Measurements from ENCODE around the gene LHFPL2. TPM values are rescaled to one million over a fixed set of nuclear protein-coding genes. Genes with fewer than 3 reads are reported as not detected.

LHFPL2 gene
- total and polyA plus RNA-seq, 3 donors from 2014 or later = 24.8 to 48.6 (median 42.8) TPM

DNA sequence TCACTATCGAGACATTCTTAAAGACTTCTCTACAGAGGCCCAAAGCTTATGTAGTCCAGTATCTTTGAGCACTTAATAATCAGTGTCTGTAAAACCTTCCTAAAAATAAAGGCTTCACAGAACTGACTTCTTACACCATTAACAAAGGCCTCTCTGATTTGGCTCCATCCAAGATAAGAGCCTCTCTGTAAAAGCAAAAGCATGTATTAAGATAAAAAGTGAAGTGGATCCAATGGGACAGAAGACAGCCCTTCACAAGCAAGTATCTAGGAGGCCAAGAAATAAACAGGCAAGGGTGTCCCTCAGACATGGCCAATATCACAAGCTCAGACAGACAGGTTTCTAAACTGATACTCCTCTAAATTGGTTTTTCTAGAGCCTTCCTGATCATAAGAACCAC is 11.9 kb downstream of the LHFPL2 start:
- H3K4me1 ChIP-seq = peaks cover 73% of the 10 kb centered on the region
- WGBS, 2 donors = 61 to 84% methylated on average over 1 of the region's 1 CpG

DNA sequence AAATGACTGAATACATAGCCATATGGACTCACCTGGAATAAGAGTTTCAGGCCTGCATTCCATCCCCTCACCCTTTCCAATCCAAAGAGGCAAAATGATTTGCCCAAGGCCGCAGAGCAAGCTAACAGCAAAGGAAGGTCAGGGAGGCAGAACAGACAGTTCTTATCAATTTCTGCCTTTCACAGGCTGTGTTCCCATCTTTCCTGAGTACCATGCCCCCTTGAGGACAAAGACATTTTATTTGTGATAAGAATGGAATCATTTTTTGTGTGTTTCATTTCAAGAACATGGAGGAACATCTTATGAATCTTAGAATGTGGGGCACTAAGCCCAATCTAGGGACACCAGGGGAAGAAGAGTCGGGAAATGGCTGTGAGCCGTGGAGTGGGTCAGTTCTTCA is 13.9 kb downstream of the LHFPL2 start:
- H3K9me3 ChIP-seq = no peaks in the 10 kb centered on the region
- no peak for DNase-seq
- intact Hi-C loops (cut with DNase I; ENCODE audit: low total_unique reads) = loop anchor here (10.0 kb wide), 1 partner anchor 90 kb away; no protein-coding TSS in a partner anchor
- TF ChIP-seq POLR2A (IDR thresholded peaks at IDR 0.05) = no peak
- TF ChIP-seq, protein P1, sequence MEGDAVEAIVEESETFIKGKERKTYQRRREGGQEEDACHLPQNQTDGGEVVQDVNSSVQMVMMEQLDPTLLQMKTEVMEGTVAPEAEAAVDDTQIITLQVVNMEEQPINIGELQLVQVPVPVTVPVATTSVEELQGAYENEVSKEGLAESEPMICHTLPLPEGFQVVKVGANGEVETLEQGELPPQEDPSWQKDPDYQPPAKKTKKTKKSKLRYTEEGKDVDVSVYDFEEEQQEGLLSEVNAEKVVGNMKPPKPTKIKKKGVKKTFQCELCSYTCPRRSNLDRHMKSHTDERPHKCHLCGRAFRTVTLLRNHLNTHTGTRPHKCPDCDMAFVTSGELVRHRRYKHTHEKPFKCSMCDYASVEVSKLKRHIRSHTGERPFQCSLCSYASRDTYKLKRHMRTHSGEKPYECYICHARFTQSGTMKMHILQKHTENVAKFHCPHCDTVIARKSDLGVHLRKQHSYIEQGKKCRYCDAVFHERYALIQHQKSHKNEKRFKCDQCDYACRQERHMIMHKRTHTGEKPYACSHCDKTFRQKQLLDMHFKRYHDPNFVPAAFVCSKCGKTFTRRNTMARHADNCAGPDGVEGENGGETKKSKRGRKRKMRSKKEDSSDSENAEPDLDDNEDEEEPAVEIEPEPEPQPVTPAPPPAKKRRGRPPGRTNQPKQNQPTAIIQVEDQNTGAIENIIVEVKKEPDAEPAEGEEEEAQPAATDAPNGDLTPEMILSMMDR (IDR thresholded peaks at IDR 0.05) = no peak
- WGBS, 2 donors = 38% methylated on average over 3 of the region's 3 CpGs
- H3K36me3 ChIP-seq (ENCODE audit: low read depth, missing control alignments) = no peaks in the 10 kb centered on the region
- H3K4me3 ChIP-seq = no peak overlapping the region
- H3K27ac ChIP-seq = peak overlapping the region; percentile 32 to 55
- H3K27me3 ChIP-seq = no peaks in the 10 kb centered on the region
- H3K4me1 ChIP-seq = peaks cover 59% of the 10 kb centered on the region

More for the DNA sequence above, 11.9 kb downstream of the LHFPL2 start:
- intact Hi-C loops (cut with DNase I; ENCODE audit: low total_unique reads) = loop anchor here (10.0 kb wide), 1 partner anchor 92 kb away; no protein-coding TSS in a partner anchor
- H3K36me3 ChIP-seq (ENCODE audit: low read depth, missing control alignments) = no peaks in the 10 kb centered on the region
- no peak overlapping the region for H3K4me3 ChIP-seq
- H3K27ac ChIP-seq = peak overlapping the region; percentile 55 to 66
- no peaks in the 10 kb centered on the region for H3K27me3 ChIP-seq
- TF ChIP-seq, protein P1 (IDR thresholded peaks at IDR 0.05) = no peak
- no peaks in the 10 kb centered on the region for H3K9me3 ChIP-seq
- DNase-seq = no peak

DNA sequence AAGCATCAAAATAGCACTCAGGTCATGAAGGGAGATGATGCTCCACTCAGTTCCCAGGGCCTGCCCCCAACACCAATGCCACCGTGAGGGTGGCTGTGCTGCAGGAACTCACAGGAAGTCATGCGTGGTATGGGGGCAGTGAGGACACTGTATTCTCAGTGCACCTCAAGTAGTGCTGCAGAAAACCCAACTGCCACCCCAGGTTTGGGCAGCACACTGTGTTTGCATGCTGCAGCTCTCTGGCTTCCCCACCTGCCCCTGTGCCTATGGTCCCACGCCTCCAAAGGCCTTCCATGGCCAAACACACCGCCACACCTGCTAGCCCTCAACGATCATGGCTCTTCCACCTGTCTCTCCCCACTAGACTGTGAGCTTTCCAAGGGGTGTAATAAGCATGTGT is 14.3 kb downstream of the LHFPL2 start:
- DNase-seq = no peak
- Histone ChIP-seq H3K27ac (peak overlapping the region in 1 of 2 donors; percentile 32), H3K4me1 (peaks cover 55% of the 10 kb centered on the region), H3K4me3 (no peak overlapping the region), H3K36me3 (ENCODE audit: low read depth, missing control alignments) (no peaks in the 10 kb centered on the region), H3K9me3 (no peaks in the 10 kb centered on the region), H3K27me3 (no peaks in the 10 kb centered on the region)
- WGBS, 2 donors = 62% methylated on average over 5 of the region's 5 CpGs
- intact Hi-C loops (cut with DNase I; ENCODE audit: low total_unique reads) = loop anchor here (10.0 kb wide), 1 partner anchor 89 kb away; no protein-coding TSS in a partner anchor
- TF ChIP-seq, protein P1 (IDR thresholded peaks at IDR 0.05) = no peak
- no peak for TF ChIP-seq POLR2A (IDR thresholded peaks at IDR 0.05)

DNA sequence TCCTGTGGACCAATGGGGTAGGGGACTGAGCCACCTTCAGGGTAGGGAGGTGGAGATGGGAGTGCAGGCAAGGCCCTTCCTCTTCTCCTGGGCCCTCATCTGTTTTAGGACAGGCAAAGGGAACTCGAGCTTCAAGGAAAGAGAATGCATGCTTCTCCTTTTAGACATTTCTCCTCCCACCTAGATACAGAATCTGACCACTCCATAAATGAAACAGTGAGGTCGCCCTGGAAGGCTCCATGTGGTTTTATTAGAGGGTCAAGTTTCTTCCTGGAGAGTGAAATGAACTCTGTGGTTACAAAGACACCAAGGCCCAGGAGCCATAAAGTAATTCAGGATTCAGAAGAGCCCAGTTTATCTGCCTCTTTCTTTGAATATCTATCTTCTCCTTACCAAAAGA is 14.9 kb downstream of the LHFPL2 start:
- DNase-seq = no peak
- intact Hi-C loops (cut with DNase I; ENCODE audit: low total_unique reads) = loop anchor here (10.0 kb wide), 1 partner anchor 89 kb away; no protein-coding TSS in a partner anchor
- Histone ChIP-seq H3K27me3 (no peaks in the 10 kb centered on the region), H3K27ac (no peak overlapping the region), H3K4me1 (peaks cover 50% of the 10 kb centered on the region), H3K4me3 (no peak overlapping the region), H3K9me3 (no peaks in the 10 kb centered on the region), H3K36me3 (ENCODE audit: low read depth, missing control alignments) (no peaks in the 10 kb centered on the region)
- TF ChIP-seq, protein P1 (IDR thresholded peaks at IDR 0.05) = no peak
- TF ChIP-seq POLR2A (IDR thresholded peaks at IDR 0.05) = no peak
- 43 to 54% methylated on average over 2 of the region's 2 CpGs for WGBS, 2 donors

DNA sequence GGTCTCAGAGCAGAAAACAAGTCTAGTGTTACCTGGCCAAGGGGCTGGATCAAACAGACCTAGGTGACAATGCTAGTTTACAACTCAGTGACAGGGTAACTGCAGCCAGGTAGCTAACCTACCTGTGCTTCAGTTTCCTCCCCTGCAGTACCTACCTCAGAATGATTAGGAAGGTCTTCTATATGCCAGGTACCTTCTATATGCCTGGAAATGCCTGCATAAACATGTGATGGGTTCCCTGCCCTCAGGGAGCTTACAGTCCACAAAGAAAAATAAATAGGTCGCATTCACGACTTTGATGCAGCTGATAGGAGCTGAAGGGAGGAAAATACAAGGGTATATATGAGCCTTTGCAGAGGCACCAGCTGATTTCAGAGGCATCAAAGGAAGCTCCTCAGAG is 16.1 kb downstream of the LHFPL2 start:
- H3K9me3 ChIP-seq = no peaks in the 10 kb centered on the region
- peaks cover 40% of the 10 kb centered on the region for H3K4me1 ChIP-seq
- H3K4me3 ChIP-seq = no peak overlapping the region
- H3K27me3 ChIP-seq = no peaks in the 10 kb centered on the region
- WGBS, 2 donors = 79 to 94% methylated on average over 2 of the region's 2 CpGs
- no peak for DNase-seq
- intact Hi-C loops (cut with DNase I; ENCODE audit: low total_unique reads) = loop anchor here (10.0 kb wide), 1 partner anchor 88 kb away; no protein-coding TSS in a partner anchor
- H3K27ac ChIP-seq = no peak overlapping the region
- TF ChIP-seq, protein P1 (IDR thresholded peaks at IDR 0.05) = no peak
- TF ChIP-seq POLR2A (IDR thresholded peaks at IDR 0.05) = no peak
- H3K36me3 ChIP-seq (ENCODE audit: low read depth, missing control alignments) = no peaks in the 10 kb centered on the region

Measured in testis (tissue), 3 donors.